Spleen (tissue), 7 donors: ENCODE data around the gene COL9A3.

Experiments
- POLR2A ChIP-seq, 3 donors: fragments of 450-650 bp; IDR thresholded peaks; one replicate each; pipeline ENCODE4 v1.5.1; 2017; ENCODE audit warnings: antibody characterized with exemption in 3 of 3, mild to moderate bottlenecking in 1 of 3
- POLR2AphosphoS5 ChIP-seq, 3 donors: sonication (generic); formaldehyde crosslinking; IDR thresholded peaks; one replicate each; pipeline ENCODE4 v1.5.1; 2017; ENCODE audit warnings: antibody characterized with exemption in 3 of 3
- TF ChIP-seq, protein P1 (sequence below), 11 experiments: fragments of 200-600 bp in 7 of 11; fragments of 450-650 bp in 4 of 11; sonication (generic) in 4 of 11; IDR thresholded peaks in 8 of 11; conservative IDR thresholded peaks in 3 of 11; 1 replicate in 7 of 11; 2 replicates in 4 of 11; pipeline versions ENCODE4 v1.4.0 to v1.8.0; 2016 to 2021; ENCODE audit warnings: antibody characterized with exemption in 11 of 11, inconsistent platforms in 4 of 11, mild to moderate bottlenecking in 1 of 11
- donor health status: DM: no; HTN: no; CAD: no; lungs with moderate emphysema.
- donor health status: DM: no; HTN: no; CAD: no.
- donor health status: DM: no; HTN: no; CAD: no.

- TF ChIP-seq POLR2A (IDR thresholded peaks at IDR 0.05) (no peak), POLR2AphosphoS5 (IDR thresholded peaks at IDR 0.05) (no peak)
- TF ChIP-seq, protein P1, sequence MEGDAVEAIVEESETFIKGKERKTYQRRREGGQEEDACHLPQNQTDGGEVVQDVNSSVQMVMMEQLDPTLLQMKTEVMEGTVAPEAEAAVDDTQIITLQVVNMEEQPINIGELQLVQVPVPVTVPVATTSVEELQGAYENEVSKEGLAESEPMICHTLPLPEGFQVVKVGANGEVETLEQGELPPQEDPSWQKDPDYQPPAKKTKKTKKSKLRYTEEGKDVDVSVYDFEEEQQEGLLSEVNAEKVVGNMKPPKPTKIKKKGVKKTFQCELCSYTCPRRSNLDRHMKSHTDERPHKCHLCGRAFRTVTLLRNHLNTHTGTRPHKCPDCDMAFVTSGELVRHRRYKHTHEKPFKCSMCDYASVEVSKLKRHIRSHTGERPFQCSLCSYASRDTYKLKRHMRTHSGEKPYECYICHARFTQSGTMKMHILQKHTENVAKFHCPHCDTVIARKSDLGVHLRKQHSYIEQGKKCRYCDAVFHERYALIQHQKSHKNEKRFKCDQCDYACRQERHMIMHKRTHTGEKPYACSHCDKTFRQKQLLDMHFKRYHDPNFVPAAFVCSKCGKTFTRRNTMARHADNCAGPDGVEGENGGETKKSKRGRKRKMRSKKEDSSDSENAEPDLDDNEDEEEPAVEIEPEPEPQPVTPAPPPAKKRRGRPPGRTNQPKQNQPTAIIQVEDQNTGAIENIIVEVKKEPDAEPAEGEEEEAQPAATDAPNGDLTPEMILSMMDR (IDR thresholded peaks at IDR 0.05 in 8 of 11, conservative IDR thresholded peaks at IDR 0.05 in 3 of 11) = no peak
These were observed 5.5 kb upstream of the COL9A3 start for GRCh38 chr20:62811320-62811719.
